ENCODE results near the gene EXO5. TPM values are rescaled to one million over a fixed set of nuclear protein-coding genes. Genes with fewer than 3 reads are reported as not detected.

Gene EXO5
- total and polyA plus RNA-seq, 2 of the 13 experiments (the other 11 are each of a cell fraction or from before 2014, with no cell fraction given), result 9.9 to 20.5 TPM

GRCh38 chr1:40476924-40477677 lies 31.5 kb upstream of the EXO5 start, which contains the start of gene ZFP69 (continued):
- TF ChIP-seq ZNF18 (CRISPR knock-in tag; IDR thresholded peaks at IDR 0.05; ENCODE audit: insufficient replicate concordance), result no peak
- peak; percentile 98 for TF ChIP-seq ZNF24 (IDR thresholded peaks at IDR 0.05)
- TF ChIP-seq PRMT3 (CRISPR knock-in tag; IDR thresholded peaks at IDR 0.05; ENCODE audit: borderline replicate concordance, low read depth), result no peak
- no peak for TF ChIP-seq PHB2 (IDR thresholded peaks at IDR 0.05; ENCODE audit: partially characterized antibody)
- 0 out of 2 replicates have a peak, but pooled peaks have one; percentile 56 for TF ChIP-seq ZNF761 (CRISPR knock-in tag; conservative IDR thresholded peaks at IDR 0.05)
- TF ChIP-seq JDP2 (CRISPR knock-in tag; IDR thresholded peaks at IDR 0.05; ENCODE audit: borderline replicate concordance), result no peak
- TF ChIP-seq NFE2L2 (IDR thresholded peaks at IDR 0.05; ENCODE audit: low read length), result no peak
- no peak for TF ChIP-seq FIP1L1 (IDR thresholded peaks at IDR 0.05; ENCODE audit: borderline replicate concordance, insufficient read depth, low read depth, low read length)
- TF ChIP-seq SRSF1 (optimal IDR thresholded peaks at IDR 0.05; ENCODE audit: low read depth, low read length), result no peak
- TF ChIP-seq ZBTB43 (CRISPR knock-in tag; conservative IDR thresholded peaks at IDR 0.05), result 0 out of 2 replicates have a peak, but pooled peaks have one; percentile 26
- no peak for TF ChIP-seq ZNF660 (CRISPR knock-in tag; IDR thresholded peaks at IDR 0.05; ENCODE audit: borderline replicate concordance, low read depth)
- TF ChIP-seq PPARG (CRISPR knock-in tag; conservative IDR thresholded peaks at IDR 0.05), result 0 out of 2 replicates have a peak, but pooled peaks have one; percentile 23
- no peak for TF ChIP-seq E2F1 (CRISPR knock-in tag; IDR thresholded peaks at IDR 0.05)
- no peak for TF ChIP-seq NR2F2 (IDR thresholded peaks at IDR 0.05; ENCODE audit: borderline replicate concordance, low read depth)
- TF ChIP-seq PLSCR1 (CRISPR knock-in tag; IDR thresholded peaks at IDR 0.05; ENCODE audit: borderline replicate concordance), result no peak
- no peak for TF ChIP-seq TEAD3 (CRISPR knock-in tag; optimal IDR thresholded peaks at IDR 0.05; ENCODE audit: borderline replicate concordance)
- TF ChIP-seq NR2C2 (CRISPR knock-in tag; IDR thresholded peaks at IDR 0.05; ENCODE audit: borderline replicate concordance), result 0 out of 2 replicates have a peak, but pooled peaks have one; percentile 12
- no peak for TF ChIP-seq ZNF737 (CRISPR knock-in tag; IDR thresholded peaks at IDR 0.05; ENCODE audit: borderline replicate concordance)
- no peak for TF ChIP-seq ARNTL (CRISPR knock-in tag; IDR thresholded peaks at IDR 0.05)
- TF ChIP-seq GABPB1 (CRISPR knock-in tag; IDR thresholded peaks at IDR 0.05), result peak; percentile 85
- TF ChIP-seq ZBTB44 (CRISPR knock-in tag; IDR thresholded peaks at IDR 0.05), result 0 out of 2 replicates have a peak, but pooled peaks have one; percentile 18
- TF ChIP-seq DR1 (CRISPR knock-in tag; IDR thresholded peaks at IDR 0.05), result no peak; the same call in 1 of the 2 replicates
